Activated CD4-positive, alpha-beta T cell treated with anti-CD3 and anti-CD28 coated beads for 1 hour (primary cell): Measurements from ENCODE around the gene FRMD4A.
A peak's percentile ranks its signal among the peaks of the same experiment; 100 is the strongest.

Experiments used
- DNase-seq: peaks from one replicate; pipeline ENCODE4 v3.0.0-alpha.2; 2020

The FRMD4A gene

GRCh38 chr10:13685885-13686284 is 644.8 kb downstream of the FRMD4A start:
- no peak for DNase-seq

- no peak for DNase-seq
Observed at GRCh38 chr10:13684806-13685482, 645.8 kb downstream of the FRMD4A start.

- DNase-seq, result no peak
Observed at GRCh38 chr10:13684252-13684791, 646.4 kb downstream of the FRMD4A start.

- no peak for DNase-seq
Observed at GRCh38 chr10:13683017-13683416, 647.7 kb downstream of the FRMD4A start.

GRCh38 chr10:13681960-13682359 is 648.8 kb downstream of the FRMD4A start:
- DNase-seq, result no peak

GRCh38 chr10:13681528-13681927 is 649.2 kb downstream of the FRMD4A start:
- DNase-seq, result no peak

GRCh38 chr10:13681095-13681494 is 649.6 kb downstream of the FRMD4A start:
- no peak for DNase-seq

- no peak for DNase-seq
Observed at GRCh38 chr10:13678101-13678843, 652.5 kb downstream of the FRMD4A start.

GRCh38 chr10:13674645-13675588 is 655.8 kb downstream of the FRMD4A start:
- DNase-seq, result no peak

- no peak for DNase-seq
Observed at GRCh38 chr10:13673156-13673555, 657.6 kb downstream of the FRMD4A start.

- DNase-seq, result no peak
Observed at GRCh38 chr10:13672548-13672947, 658.2 kb downstream of the FRMD4A start.

- DNase-seq, result no peak
Observed at GRCh38 chr10:13671904-13672303, 658.8 kb downstream of the FRMD4A start.

- no peak for DNase-seq
Observed at GRCh38 chr10:13670311-13670710, 660.4 kb downstream of the FRMD4A start.

GRCh38 chr10:13669901-13670300 is 660.8 kb downstream of the FRMD4A start:
- no peak for DNase-seq

GRCh38 chr10:13669182-13669855 is 661.4 kb downstream of the FRMD4A start:
- DNase-seq, result no peak

GRCh38 chr10:13668126-13668525 is 662.6 kb downstream of the FRMD4A start:
- DNase-seq, result no peak

- no peak for DNase-seq
Observed at GRCh38 chr10:13665516-13666262, 665.0 kb downstream of the FRMD4A start.

GRCh38 chr10:13661256-13661655 is 669.5 kb downstream of the FRMD4A start:
- no peak for DNase-seq

GRCh38 chr10:13660551-13660920 is 670.2 kb downstream of the FRMD4A start:
- no peak for DNase-seq

GRCh38 chr10:13659887-13660550 is 670.7 kb downstream of the FRMD4A start:
- DNase-seq, result peak; percentile 53
